H1 (cell line): ENCODE measurements around the gene TXNL4A. TPM values are rescaled to one million over a fixed set of nuclear protein-coding genes. Genes with fewer than 3 reads are reported as not detected.
A peak's percentile ranks its signal among the peaks of the same experiment; 100 is the strongest.

ENCODE experiments used
- CTCF ChIA-PET: fragments of 300-600 bp; sonication (Branson Sonifier 250); formaldehyde crosslinking; loops from one replicate; lab custom pipeline; 2021; ENCODE audit not compliant: partially characterized antibody; lab: Charles Lee
- POLR2A ChIA-PET: fragments of 300-600 bp; sonication (Branson Sonifier 250); formaldehyde crosslinking; loops from one replicate; lab custom pipeline; 2021; ENCODE audit warnings: inconsistent platforms; ENCODE audit not compliant: partially characterized antibody; lab: Charles Lee
- DNase-seq, 2 experiments: peaks; one replicate each; pipeline versions ENCODE4 v3.0.0 to v3.0.0-alpha.2; 2010 to 2022; ENCODE audit warnings: low spot score in 2 of 2, low read depth in 1 of 2, mixed read lengths in 1 of 2
- FAIRE-seq: peaks from 2 replicates; lab custom pipeline; 2011; peaks lifted over from hg19 to GRCh38; lab: Jason Lieb, UNC
- H2AFZ ChIP-seq: 2 replicates; pipeline ENCODE4 v1.8.1; 2012; ENCODE audit warnings: low read length, inconsistent platforms
- H2AK5ac ChIP-seq: 2 replicates; pipeline ENCODE4 v1.6.1; 2013; ENCODE audit warnings: low read depth, low read length
- H2BK120ac ChIP-seq: replicated peaks from 2 replicates; pipeline ENCODE3; 2013; ENCODE audit warnings: low read depth, low read length, inconsistent platforms
- H2BK12ac ChIP-seq: 2 replicates; pipeline ENCODE4 v1.6.1; 2013; ENCODE audit warnings: low read depth, low read length
- H2BK15ac ChIP-seq: 2 replicates; pipeline ENCODE4 v1.6.1; 2013; ENCODE audit warnings: low read length
- H2BK20ac ChIP-seq: 2 replicates; pipeline ENCODE4 v1.6.1; 2013; ENCODE audit warnings: low read length
- H2BK5ac ChIP-seq: 2 replicates; pipeline ENCODE4 v1.6.1; 2013; ENCODE audit warnings: low read depth, low read length
- H3K14ac ChIP-seq: 2 replicates; pipeline ENCODE4 v1.6.1; 2013; ENCODE audit warnings: inconsistent platforms; ENCODE audit not compliant: insufficient read length
- H3K18ac ChIP-seq: 2 replicates; pipeline ENCODE4 v1.6.1; 2013; ENCODE audit warnings: low read length; ENCODE audit errors: extremely low read depth
- H3K23ac ChIP-seq: 2 replicates; pipeline ENCODE4 v1.6.1; 2013; ENCODE audit warnings: inconsistent platforms; ENCODE audit not compliant: insufficient read length
- H3K23me2 ChIP-seq: 2 replicates; pipeline ENCODE4 v1.6.1; 2013; ENCODE audit warnings: low read depth, low read length
- H3K27ac ChIP-seq: 2 replicates; pipeline ENCODE4 v1.6.1; 2011; ENCODE audit warnings: low read depth, low read length, inconsistent platforms
- H3K27me3 ChIP-seq, 4 experiments: replicated peaks in 1 of 4; 1 replicate in 1 of 4; 2 replicates in 3 of 4; pipeline versions ENCODE4 v1.6.1 to v1.8.1; 2011 to 2013; ENCODE audit warnings: low read length in 3 of 4, mild to moderate bottlenecking in 3 of 4, inconsistent platforms in 2 of 4, mixed read lengths in 2 of 4, moderate library complexity in 1 of 4; ENCODE audit not compliant: control insufficient read depth in 3 of 4, insufficient read depth in 3 of 4; ENCODE audit errors: extremely low read depth in 1 of 4
- H3K36me3 ChIP-seq, 4 experiments: 2 replicates each; pipeline versions ENCODE4 v1.6.1 to v1.8.1; 2011 to 2013; ENCODE audit warnings: mild to moderate bottlenecking in 4 of 4, low read length in 3 of 4, moderate library complexity in 2 of 4, control low read depth in 1 of 4, inconsistent platforms in 1 of 4; ENCODE audit not compliant: insufficient read depth in 4 of 4, control insufficient read depth in 2 of 4
- H3K4ac ChIP-seq: replicated peaks from 2 replicates; pipeline ENCODE3; 2013; ENCODE audit warnings: low read length, low read depth, mixed read lengths, inconsistent platforms; ENCODE audit not compliant: insufficient read length
- H3K4me1 ChIP-seq, 4 experiments: replicated peaks in 1 of 4; 1 replicate in 1 of 4; 2 replicates in 3 of 4; pipeline versions ENCODE4 v1.6.1 to v1.8.1; 2011 to 2013; ENCODE audit warnings: low read length in 3 of 4, inconsistent platforms in 2 of 4, mixed read lengths in 1 of 4; ENCODE audit not compliant: insufficient read depth in 4 of 4, control insufficient read depth in 3 of 4
- H3K4me2 ChIP-seq, 2 experiments: 2 replicates each; pipeline versions ENCODE4 v1.6.1 to v1.8.1; 2011 to 2013; ENCODE audit warnings: low read depth in 2 of 2, low read length in 2 of 2, control low read depth in 1 of 2, inconsistent platforms in 1 of 2, mild to moderate bottlenecking in 1 of 2; ENCODE audit not compliant: insufficient read depth in 1 of 2
- H3K4me3 ChIP-seq, 4 experiments: fragments of 200-600, 300-600 bp in 1 of 4; sonication (generic), shearing (Covaris generic), sonication (Bioruptor Twin) in 1 of 4; 2 replicates each; pipeline versions ENCODE4 v1.5.1 to v1.8.1; 2011 to 2016; ENCODE audit warnings: low read length in 4 of 4, low read depth in 3 of 4, control low read depth in 2 of 4, inconsistent platforms in 2 of 4, mild to moderate bottlenecking in 2 of 4, mixed read lengths in 1 of 4, moderate library complexity in 1 of 4; ENCODE audit not compliant: insufficient read depth in 2 of 4; ENCODE audit errors: extremely low read depth in 1 of 4
- H3K56ac ChIP-seq: replicated peaks from 2 replicates; pipeline ENCODE3; 2013; ENCODE audit warnings: low read depth, mild to moderate bottlenecking, mixed read lengths, low read length, inconsistent platforms; ENCODE audit not compliant: insufficient read length
- H3K79me1 ChIP-seq: 2 replicates; pipeline ENCODE4 v1.6.1; 2013; ENCODE audit warnings: low read depth, low read length, control low read depth
- H3K79me2 ChIP-seq, 2 experiments: 2 replicates each; pipeline versions ENCODE4 v1.6.1 to v1.8.1; 2012 to 2013; ENCODE audit warnings: low read length in 2 of 2, mild to moderate bottlenecking in 2 of 2, inconsistent platforms in 1 of 2; ENCODE audit not compliant: insufficient read depth in 2 of 2, control insufficient read depth in 1 of 2
- H3K9ac ChIP-seq, 4 experiments: replicated peaks in 1 of 4; 1 replicate in 1 of 4; 2 replicates in 3 of 4; pipeline versions ENCODE4 v1.6.1 to v1.8.1; 2011 to 2013; ENCODE audit warnings: low read depth in 3 of 4, low read length in 3 of 4, control low read depth in 2 of 4, mild to moderate bottlenecking in 2 of 4, moderate library complexity in 2 of 4, inconsistent platforms in 1 of 4; ENCODE audit errors: extremely low read depth in 1 of 4
- H3K9me3 ChIP-seq, 2 experiments: 2 replicates each; pipeline versions ENCODE4 v1.6.1 to v1.8.1; 2012 to 2013; ENCODE audit warnings: mild to moderate bottlenecking in 2 of 2, moderate library complexity in 2 of 2, control low read depth in 1 of 2, inconsistent platforms in 1 of 2, low read depth in 1 of 2, low read length in 1 of 2, mixed read lengths in 1 of 2; ENCODE audit not compliant: insufficient read depth in 2 of 2
- H4K20me1 ChIP-seq, 2 experiments: replicated peaks in 1 of 2; 2 replicates each; pipeline versions ENCODE3 to v1.8.1; 2011 to 2013; ENCODE audit warnings: inconsistent platforms in 2 of 2, low read length in 2 of 2, mild to moderate bottlenecking in 1 of 2; ENCODE audit not compliant: insufficient read depth in 2 of 2, control insufficient read depth in 1 of 2
- H4K5ac ChIP-seq: 2 replicates; pipeline ENCODE4 v1.6.1; 2013; ENCODE audit warnings: low read length, low read depth, mixed read lengths, inconsistent platforms; ENCODE audit not compliant: insufficient read length
- H4K8ac ChIP-seq: 2 replicates; pipeline ENCODE4 v1.8.0; 2013; ENCODE audit warnings: mild to moderate bottlenecking, moderate library complexity, low read length, inconsistent platforms; ENCODE audit not compliant: insufficient read depth; ENCODE audit errors: extremely low read depth
- H4K91ac ChIP-seq: replicated peaks from 2 replicates; pipeline ENCODE3; 2013; ENCODE audit warnings: low read length, mixed read lengths, inconsistent platforms; ENCODE audit not compliant: insufficient read length
- TCF12 ChIP-seq: IDR thresholded peaks from 2 replicates; pipeline ENCODE4 v1.6.1; 2011; ENCODE audit warnings: low read depth, mild to moderate bottlenecking, low read length
- TEAD4 ChIP-seq: IDR thresholded peaks from 2 replicates; pipeline ENCODE4 v1.6.1; 2012; ENCODE audit warnings: low read depth, low read length, inconsistent platforms, mixed read lengths
- WGBS, 2 experiments: shearing (Covaris generic) in 1 of 2; methylation state at CpG; one replicate each; pipeline versions ENCODE4 v1.1.6 to v1.1.7; 2013 to 2015; ENCODE audit warnings: low lambda C conversion rate in 2 of 2, mixed read lengths in 2 of 2, inconsistent platforms in 1 of 2, low coverage in 1 of 2, missing lambda C conversion rate in 1 of 2; ENCODE audit not compliant: insufficient replicate concordance in 2 of 2, insufficient coverage in 1 of 2, insufficient read length in 1 of 2; ENCODE audit errors: extremely low coverage in 1 of 2, missing lambda C conversion rate in 1 of 2; 5-methylcytosine and 5-hydroxymethylcytosine counted together
- polyA plus RNA-seq, 7 experiments: library from polyadenylated mRNA; depleted of rRNA in 3 of 7; stranded (reverse) in 5 of 7; unstranded in 2 of 7; fragments of >200 nt in 5 of 7; fragments of 200-250 nt in 2 of 7; gene quantifications; 1 replicate in 5 of 7; 2 replicates in 1 of 7; 4 replicates in 1 of 7; pipeline versions ENCODE4 v1.2.1 to v1.2.3, GENCODE V29; 2011 to 2013; ENCODE audit warnings: missing spikeins in 2 of 7, mixed read lengths in 2 of 7
- total RNA-seq: library from RNA; stranded (reverse); fragmentation: NEBNext Ultra II Directional; extraction: Animal tissue kit (Norgen Biotek cat#: 25700); gene quantifications from 2 replicates; pipeline ENCODE4 v1.2.1, GENCODE V29; 2021

The TXNL4A gene
- total and polyA plus RNA-seq, 2 of the 8 experiments (the other 6 are each of a cell fraction or from before 2014, with no cell fraction given), result 169 to 181 TPM

- Histone ChIP-seq H3K4me3 (peak overlapping the region in 3 of 4 experiments; percentile 64 to 94 (median 85); a peak in 6 of 8 replicates), H3K27me3 (no peaks in the 10 kb centered on the region), H3K9me3 (no peaks in the 10 kb centered on the region), H3K79me2 (peaks cover 45 to 65% of the 10 kb centered on the region in 2 experiments), H2BK15ac (no peak overlapping the region), H3K18ac (no peak overlapping the region), H2BK12ac (no peak overlapping the region), H3K79me1 (peaks cover 12% of the 10 kb centered on the region; the same call in 1 of the 2 replicates), H2AK5ac (no peak overlapping the region; the same call in 1 of the 2 replicates), H3K56ac (no peak overlapping the region), H2BK120ac (no peak overlapping the region), H4K8ac (no peak overlapping the region), H3K36me3 (peaks cover 3 to 27% (median 8%) of the 10 kb centered on the region in 4 experiments; a peak in 5 of 8 replicates), H3K9ac (no peak overlapping the region), H4K91ac (no peak overlapping the region), H2AFZ (no peak overlapping the region), H3K4me1 (peaks cover 0 to 5% (median 2%) of the 10 kb centered on the region in 4 experiments; a peak in 2 of 7 replicates), H3K23ac (no peak overlapping the region), H2BK20ac (no peak overlapping the region), H3K14ac (no peak overlapping the region), H4K20me1 (peaks cover 20 to 26% of the 10 kb centered on the region in 2 experiments), H3K23me2 (peaks cover 5% of the 10 kb centered on the region; the same call in 1 of the 2 replicates), H3K4me2 (peak overlapping the region; percentile 74 to 82), H4K5ac (no peak overlapping the region), H3K27ac (no peak overlapping the region), H2BK5ac (no peak overlapping the region), H3K4ac (no peak overlapping the region)
- FAIRE-seq (no peak), DNase-seq (no peak)
- ChIA-PET CTCF (interaction anchor here (1.3 to 3.1 kb wide), 7 partner anchors 10 to 58 kb away, joined by 3 to 11 read pairs (median 4); no protein-coding TSS in a partner anchor), POLR2A (interaction anchor here (0.8 to 3.7 kb wide), 5 partner anchors 13 to 47 kb away, joined by 3 to 18 read pairs (median 3); no protein-coding TSS in a partner anchor)
- TF ChIP-seq TCF12 (no peak), TEAD4 (no peak)
- WGBS, 2 experiments, result 73% methylated on average over 7 of the region's 7 CpGs; no CpG with 5 or more reads in 1 of the 2 experiments
Observed at GRCh38 chr18:79986726-79987125, 1.6 kb downstream of the TXNL4A start.
